Subcutaneous adipose tissue (tissue), 4 donors: ENCODE results near the gene CD14. TPM values are rescaled to one million over a fixed set of nuclear protein-coding genes. Genes with fewer than 3 reads are reported as not detected.

ENCODE experiments used
- total RNA-seq, 4 donors: library from RNA; depleted of rRNA; stranded (reverse); fragments of >200 nt; gene quantifications; one replicate each; pipeline ENCODE4 v1.1.0, GENCODE V29; 2016
- TF ChIP-seq, protein P1 (sequence below): fragments of 450-650 bp; IDR thresholded peaks from one replicate; pipeline ENCODE4 v1.5.1; 2016; ENCODE audit warnings: low read depth, mild to moderate bottlenecking, control low read depth, antibody characterized with exemption, moderate library complexity

CD14 gene
- total RNA-seq, result 100 to 1,000 TPM in 2 of 4 donors, 10 to 100 TPM in 2; 61.2 to 114 (median 97.3) TPM

DNA sequence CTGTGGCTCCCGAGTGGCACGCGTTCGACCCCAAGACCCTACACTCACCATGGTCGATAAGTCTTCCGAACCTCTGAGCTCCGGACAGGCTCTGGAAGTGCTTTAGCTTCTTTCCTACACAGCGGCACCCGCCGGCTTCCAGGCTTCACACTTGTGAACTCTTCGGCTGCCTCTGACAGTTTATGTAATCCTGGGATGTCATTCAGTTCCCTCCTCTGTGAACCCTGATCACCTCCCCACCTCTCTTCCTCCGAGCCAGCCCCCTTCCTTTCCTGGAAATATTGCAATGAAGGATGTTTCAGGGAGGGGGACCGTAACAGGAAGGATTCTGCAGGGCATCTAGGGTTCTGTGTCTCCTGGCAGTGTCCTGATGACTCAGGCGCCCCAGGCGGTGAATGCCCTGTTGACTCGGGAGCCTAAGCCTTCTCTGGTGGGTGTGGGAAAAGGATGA, at the start of gene CD14:
CD14 (minus strand) TSS at position 155 of the 451 bp plus-strand sequence; CDS start at position 51, 104 bp downstream.
- TF ChIP-seq, protein P1, sequence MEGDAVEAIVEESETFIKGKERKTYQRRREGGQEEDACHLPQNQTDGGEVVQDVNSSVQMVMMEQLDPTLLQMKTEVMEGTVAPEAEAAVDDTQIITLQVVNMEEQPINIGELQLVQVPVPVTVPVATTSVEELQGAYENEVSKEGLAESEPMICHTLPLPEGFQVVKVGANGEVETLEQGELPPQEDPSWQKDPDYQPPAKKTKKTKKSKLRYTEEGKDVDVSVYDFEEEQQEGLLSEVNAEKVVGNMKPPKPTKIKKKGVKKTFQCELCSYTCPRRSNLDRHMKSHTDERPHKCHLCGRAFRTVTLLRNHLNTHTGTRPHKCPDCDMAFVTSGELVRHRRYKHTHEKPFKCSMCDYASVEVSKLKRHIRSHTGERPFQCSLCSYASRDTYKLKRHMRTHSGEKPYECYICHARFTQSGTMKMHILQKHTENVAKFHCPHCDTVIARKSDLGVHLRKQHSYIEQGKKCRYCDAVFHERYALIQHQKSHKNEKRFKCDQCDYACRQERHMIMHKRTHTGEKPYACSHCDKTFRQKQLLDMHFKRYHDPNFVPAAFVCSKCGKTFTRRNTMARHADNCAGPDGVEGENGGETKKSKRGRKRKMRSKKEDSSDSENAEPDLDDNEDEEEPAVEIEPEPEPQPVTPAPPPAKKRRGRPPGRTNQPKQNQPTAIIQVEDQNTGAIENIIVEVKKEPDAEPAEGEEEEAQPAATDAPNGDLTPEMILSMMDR, result no peak

DNA sequence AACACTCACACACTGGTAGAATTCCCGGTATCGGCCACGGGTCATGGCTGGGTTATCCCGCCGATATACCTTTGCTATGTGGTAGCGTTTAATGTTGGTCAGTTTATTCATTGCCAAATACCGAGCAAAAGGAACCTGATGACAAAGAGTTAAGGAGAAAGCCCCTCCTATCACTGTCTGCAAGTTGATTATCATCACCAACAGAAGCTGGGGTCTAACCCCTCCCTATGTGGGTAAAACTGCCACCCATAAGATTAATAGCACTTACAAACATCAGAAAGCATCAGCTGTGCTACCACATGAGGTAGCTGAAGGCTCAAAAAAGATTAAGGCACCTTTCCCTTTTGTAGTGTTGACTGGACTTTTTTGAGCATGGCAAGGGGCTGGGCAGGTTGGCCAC, 46.0 kb upstream of the CD14 start:
- TF ChIP-seq, protein P1, result no peak

DNA sequence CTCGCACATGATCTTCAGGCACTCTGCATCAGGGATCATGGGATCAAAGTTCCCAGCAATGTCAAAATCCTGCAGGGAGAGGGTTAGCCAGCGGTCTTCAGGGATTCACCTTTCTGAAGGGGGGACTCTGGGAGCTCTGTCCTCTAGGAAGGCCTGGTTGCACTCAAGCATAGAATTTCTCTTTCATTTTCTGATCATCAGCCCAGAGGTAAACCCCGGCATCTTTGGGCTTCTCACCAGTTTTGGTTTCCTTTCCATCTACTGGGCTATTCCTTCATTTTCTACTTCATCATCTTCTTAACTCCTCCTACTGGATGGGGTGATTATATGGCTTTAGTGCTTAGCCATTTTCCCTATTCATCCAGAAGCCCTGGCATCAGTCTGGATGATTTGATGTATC, 45.0 kb upstream of the CD14 start:
- TF ChIP-seq, protein P1, result no peak

DNA sequence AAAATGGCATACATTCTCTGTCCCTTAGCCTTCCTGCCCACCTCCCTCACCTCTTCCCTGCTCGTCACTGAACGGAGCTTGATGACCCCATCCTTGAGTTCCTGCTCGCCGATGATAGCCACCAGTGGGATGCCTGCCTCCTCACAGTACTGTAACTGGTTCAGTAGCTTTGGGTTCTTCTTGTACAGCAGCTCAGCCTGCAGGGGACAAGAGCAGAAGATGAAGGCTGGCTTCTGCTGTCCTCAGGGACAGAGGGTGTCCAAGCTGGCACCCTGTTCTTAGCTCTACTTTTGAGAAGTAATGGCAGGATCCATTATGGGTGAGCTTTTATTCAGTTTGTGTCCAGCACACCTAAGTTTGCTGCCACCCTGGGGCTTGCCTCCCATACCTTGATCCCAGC, 41.7 kb upstream of the CD14 start:
- TF ChIP-seq, protein P1, result no peak

DNA sequence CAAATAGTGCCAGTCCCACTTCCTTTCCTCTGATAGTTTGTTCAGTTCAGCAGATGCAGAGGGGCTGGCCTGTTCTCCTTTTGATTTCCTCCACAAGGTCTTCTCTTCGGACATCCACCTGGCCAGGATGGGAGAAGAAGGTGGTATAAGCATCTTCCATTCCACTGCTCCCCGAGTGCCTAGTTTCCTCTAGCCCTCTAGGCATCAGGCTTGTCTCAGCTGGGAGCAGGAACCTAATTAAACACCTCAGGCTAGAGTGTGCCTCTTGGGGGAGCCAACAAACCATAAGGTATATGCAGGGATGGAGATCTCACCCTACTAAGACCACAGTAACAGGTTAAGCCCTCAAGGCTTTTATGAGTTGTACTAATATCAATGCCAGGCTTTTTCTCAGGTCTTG, 41.2 kb upstream of the CD14 start:
- TF ChIP-seq, protein P1, result no peak

DNA sequence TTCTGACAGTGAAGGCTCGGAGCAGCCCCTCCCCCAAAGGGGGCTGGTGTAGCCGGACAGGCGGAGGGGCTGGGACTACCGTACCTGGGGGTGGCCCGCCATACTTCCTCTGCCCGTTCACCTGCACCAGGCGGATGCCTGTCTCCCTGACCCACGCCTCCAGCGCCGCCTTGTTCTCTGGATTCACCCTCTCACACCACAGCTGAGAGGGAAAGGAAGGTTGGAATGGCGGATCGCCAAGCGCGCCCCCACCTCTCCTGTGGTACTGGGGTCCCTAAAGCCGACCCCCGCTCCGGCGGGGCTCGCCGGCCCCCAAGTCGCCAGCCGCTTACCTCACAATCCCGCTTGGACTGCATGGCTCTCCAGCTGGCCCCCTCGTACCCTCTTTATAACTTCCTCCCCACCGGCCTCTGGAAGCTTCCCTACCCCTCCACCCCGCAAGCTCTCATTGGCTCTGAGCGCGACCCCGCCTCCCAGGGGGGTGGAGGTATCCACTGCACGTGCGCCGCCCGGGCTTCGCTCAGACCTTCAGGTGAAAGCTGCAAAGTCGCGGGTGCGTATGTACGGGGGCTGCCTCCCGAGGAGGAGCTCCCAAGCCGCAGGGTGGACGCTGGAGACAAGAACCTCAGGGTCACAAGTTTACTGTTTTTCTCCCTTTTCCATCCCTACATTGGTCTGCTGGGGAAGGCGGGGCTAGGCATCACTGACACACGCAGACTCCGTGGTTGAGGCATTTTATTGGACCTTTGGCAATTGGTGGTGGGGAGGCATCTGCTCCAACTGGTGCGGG, 40.4 kb upstream of the CD14 start, which contains the start of gene DND1:
DND1 (minus strand) TSS at position 390 of the 790 bp plus-strand sequence; CDS start at position 356, 34 bp downstream.
- TF ChIP-seq, protein P1, result no peak

DNA sequence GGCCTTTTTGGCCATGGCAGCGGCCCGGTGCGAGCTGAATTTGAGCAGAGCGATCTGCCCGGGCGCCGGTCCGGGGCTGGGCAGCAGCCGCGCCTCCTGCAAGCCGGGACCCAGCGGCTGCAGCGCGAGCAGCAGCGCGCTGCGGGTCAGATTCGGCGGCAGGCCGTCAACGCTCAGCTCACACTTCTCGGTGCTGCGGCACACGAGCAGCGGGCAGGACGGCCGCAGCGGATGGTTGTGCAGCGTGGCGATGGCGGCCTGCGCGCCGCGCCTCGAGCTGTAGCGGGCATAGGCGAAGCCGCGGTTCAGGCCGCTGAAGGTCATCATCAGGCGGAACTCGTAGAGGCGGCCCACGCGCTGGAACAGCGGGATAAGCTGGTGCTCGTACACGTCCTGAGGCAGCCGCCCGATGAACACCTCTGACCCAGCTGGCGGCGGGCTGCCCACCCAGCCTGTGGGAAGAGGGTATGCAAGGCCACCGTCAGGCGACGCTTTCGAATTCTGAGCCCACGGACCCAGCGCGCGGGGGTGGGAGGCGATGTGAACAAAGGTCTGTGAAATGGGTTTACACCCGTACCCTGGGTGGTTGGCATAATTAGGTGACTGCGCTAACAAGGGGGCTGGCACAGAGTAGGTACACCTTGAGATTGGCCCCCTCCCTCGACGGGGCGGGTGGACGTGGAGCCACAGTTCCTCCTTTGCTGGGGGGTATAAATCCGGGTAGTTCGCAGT, 39.6 kb upstream of the CD14 start:
- TF ChIP-seq, protein P1, result no peak
